B cell (primary cell): ENCODE data around the gene SPPL2A. TPM values are rescaled to one million over a fixed set of nuclear protein-coding genes. Genes with fewer than 3 reads are reported as not detected.

Source experiments
- ATAC-seq: fragments of 200-7000 bp; cut with Tn5 transposase; one replicate; pipeline ENCODE4 v1.10.0; 2021; ENCODE audit warnings: low read depth, mild to moderate bottlenecking, moderate number of reproducible peaks, moderate library complexity
- CTCF ChIA-PET: fragments of 350-600 bp; sonication (Branson Sonifier 250); formaldehyde crosslinking; loops from one replicate; lab custom pipeline; 2021; ENCODE audit warnings: antibody characterized with exemption, inconsistent platforms; lab: Charles Lee
- POLR2A ChIA-PET: fragments of 350-600 bp; sonication (Branson Sonifier 250); formaldehyde crosslinking; loops from one replicate; lab custom pipeline; 2021; ENCODE audit warnings: antibody characterized with exemption; lab: Charles Lee
- DNase-seq: peaks from one replicate; pipeline ENCODE4 v3.0.0; 2013
- H2AFZ ChIP-seq: 2 replicates; pipeline ENCODE4 v1.6.1; 2012; ENCODE audit warnings: mild to moderate bottlenecking, low read depth, low read length; ENCODE audit not compliant: insufficient read depth, poor library complexity, severe bottlenecking
- H3K27ac ChIP-seq, 2 donors: 1 replicate in 1 of 2; 2 replicates in 1 of 2; pipeline ENCODE4 v1.5.1; 2012 to 2013; ENCODE audit warnings: low read length in 2 of 2, mild to moderate bottlenecking in 2 of 2, moderate library complexity in 1 of 2
- H3K27me3 ChIP-seq, 4 experiments: fragments of 200-600 bp in 1 of 4; sonication (generic) in 1 of 4; replicated peaks in 1 of 4; 1 replicate in 2 of 4; 2 replicates in 2 of 4; pipeline versions ENCODE4 v1.6.1 to v1.7.0; 2013 to 2016; ENCODE audit warnings: low read length in 3 of 4, mild to moderate bottlenecking in 2 of 4, mixed read lengths in 1 of 4, moderate library complexity in 1 of 4; ENCODE audit not compliant: insufficient read depth in 4 of 4, control insufficient read depth in 3 of 4; ENCODE audit errors: control extremely low read depth in 1 of 4
- H3K36me3 ChIP-seq, 2 experiments: replicated peaks in 1 of 2; 1 replicate in 1 of 2; 2 replicates in 1 of 2; pipeline versions ENCODE4 v1.6.1 to v1.7.1; 2013; ENCODE audit warnings: low read length in 1 of 2; ENCODE audit not compliant: insufficient read depth in 2 of 2, control insufficient read depth in 1 of 2; ENCODE audit errors: control extremely low read depth in 1 of 2, extremely low read depth in 1 of 2
- H3K4me1 ChIP-seq, 2 donors: fragments of 200-600 bp in 1 of 2; sonication (generic) in 1 of 2; 1 replicate in 1 of 2; 2 replicates in 1 of 2; pipeline versions ENCODE4 v1.5.1 to v1.6.1; 2013 to 2017; ENCODE audit warnings: low read length in 2 of 2; ENCODE audit not compliant: control insufficient read depth in 2 of 2, insufficient read depth in 2 of 2
- H3K4me2 ChIP-seq: replicated peaks from 2 replicates; pipeline ENCODE3; 2012; ENCODE audit warnings: mild to moderate bottlenecking, low read depth, low read length; ENCODE audit not compliant: poor library complexity, severe bottlenecking
- H3K4me3 ChIP-seq, 5 experiments: fragments of 200-600 bp in 1 of 5; sonication (generic) in 1 of 5; 1 replicate in 3 of 5; 2 replicates in 2 of 5; pipeline versions ENCODE4 v1.5.1 to v1.7.0; 2011 to 2016; ENCODE audit warnings: low read length in 4 of 5, mild to moderate bottlenecking in 4 of 5, low read depth in 2 of 5, control low read depth in 1 of 5, moderate library complexity in 1 of 5; ENCODE audit not compliant: insufficient read depth in 1 of 5; ENCODE audit errors: control extremely low read depth in 1 of 5, extremely low read depth in 1 of 5
- H3K79me2 ChIP-seq: fragments of 200-600 bp; sonication (generic); one replicate; pipeline ENCODE4 v1.6.0; 2016; ENCODE audit warnings: low read length; ENCODE audit not compliant: control insufficient read depth, insufficient read depth
- H3K9ac ChIP-seq: fragments of 200-600 bp; sonication (generic); 2 replicates; pipeline ENCODE4 v1.6.1; 2017; ENCODE audit warnings: mild to moderate bottlenecking, low read length, moderate library complexity
- H3K9me3 ChIP-seq, 3 donors: one replicate each; pipeline versions ENCODE4 v1.6.1 to v1.7.1; 2013; ENCODE audit warnings: low read length in 2 of 3; ENCODE audit not compliant: control insufficient read depth in 2 of 3, insufficient read depth in 1 of 3; ENCODE audit errors: control extremely low read depth in 1 of 3
- H4K20me1 ChIP-seq: 2 replicates; pipeline ENCODE4 v1.6.0; 2012; ENCODE audit warnings: mild to moderate bottlenecking, low read length; ENCODE audit not compliant: insufficient read depth, control insufficient read depth, poor library complexity, severe bottlenecking
- H3K27ac Mint-ChIP-seq: one replicate; pipeline ENCODE4 v1.8.0; 2021; ENCODE audit warnings: mixed read lengths
- H3K27me3 Mint-ChIP-seq: one replicate; pipeline ENCODE4 v1.8.0; 2021; ENCODE audit warnings: mixed read lengths
- H3K4me1 Mint-ChIP-seq: one replicate; pipeline ENCODE4 v1.8.0; 2021; ENCODE audit warnings: mixed read lengths
- H3K4me3 Mint-ChIP-seq: one replicate; pipeline ENCODE4 v1.8.0; 2021; ENCODE audit warnings: mixed read lengths
- H3K9me3 Mint-ChIP-seq: one replicate; pipeline ENCODE4 v1.8.0; 2022; ENCODE audit warnings: mixed read lengths; ENCODE audit not compliant: insufficient read depth
- EZH2 ChIP-seq: IDR thresholded peaks from 2 replicates; pipeline ENCODE4 v1.6.1; 2012; ENCODE audit warnings: borderline replicate concordance, low read depth, mild to moderate bottlenecking, moderate library complexity, low read length; ENCODE audit not compliant: insufficient read depth, poor library complexity, severe bottlenecking
- WGBS: methylation state at CpG from one replicate; pipeline ENCODE4 v1.1.5; 2013; ENCODE audit warnings: missing lambda C conversion rate; ENCODE audit not compliant: insufficient coverage; 5-methylcytosine and 5-hydroxymethylcytosine counted together
- intact Hi-C: fragments of 100-400 bp; cut with micrococcal nuclease; formaldehyde crosslinking; loops from one replicate; pipeline ENCODE4 v1.10.0; 2022
- polyA plus RNA-seq: library from polyadenylated mRNA; depleted of rRNA; stranded (reverse); fragments of >200 nt; gene quantifications from 2 replicates; pipeline ENCODE4 v1.2.3, GENCODE V29; 2012
- total RNA-seq, 2 donors: library from RNA; stranded (reverse); fragments of 120-200 nt in 1 of 2; gene quantifications; 1 replicate in 1 of 2; 2 replicates in 1 of 2; pipeline versions ENCODE4 v1.2.3 to v1.2.4, GENCODE V29; 2013 to 2022
- TF ChIP-seq, protein P1 (sequence below): fragments of 200-600 bp; IDR thresholded peaks from one replicate; pipeline ENCODE4 v1.8.0; 2022; ENCODE audit warnings: antibody characterized with exemption, mild to moderate bottlenecking

SPPL2A gene
- total and polyA plus RNA-seq, 2 donors (not counting 1 experiment from before 2014, with no cell fraction given) = 34.6 to 78.3 TPM

DNA sequence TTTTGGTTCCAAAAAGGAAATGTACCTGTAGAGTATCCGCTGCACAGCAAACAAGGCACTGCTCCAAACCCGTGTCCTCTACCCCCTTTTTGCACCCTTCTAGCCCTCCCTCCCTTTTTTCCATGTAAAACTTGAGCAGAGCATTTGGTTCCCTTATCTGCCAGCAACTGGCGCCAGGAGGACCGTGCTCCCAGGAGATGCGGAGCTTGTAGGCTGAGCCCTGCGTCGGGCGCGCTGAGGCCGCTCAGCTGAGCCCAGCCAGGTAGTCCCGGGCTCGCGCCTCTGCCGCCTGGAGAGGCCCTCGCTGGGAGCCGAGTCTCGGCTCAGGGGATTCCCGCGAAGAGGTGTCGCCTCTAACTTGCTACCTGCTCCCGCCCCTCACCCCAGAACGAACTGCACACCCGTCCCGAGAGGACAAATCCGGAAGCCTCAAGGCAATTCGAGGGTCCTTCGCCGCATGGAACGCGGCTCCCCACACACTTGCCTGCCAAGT, 79.5 kb downstream of the SPPL2A start:
- Mint-ChIP-seq H3K4me3 (peak overlapping the region; percentile 100), H3K27me3 (no peaks in the 10 kb centered on the region), H3K27ac (peak overlapping the region; percentile 99), H3K9me3 (no peaks in the 10 kb centered on the region), H3K4me1 (peaks cover 52% of the 10 kb centered on the region)
- Histone ChIP-seq H3K9me3 (no peaks in the 10 kb centered on the region), H4K20me1 (peaks cover 33% of the 10 kb centered on the region), H3K4me2 (peak overlapping the region; percentile 89), H3K27ac (peak overlapping the region; percentile 98 to 100), H3K4me1 (peaks cover 19 to 24% of the 10 kb centered on the region in 2 donors), H3K79me2 (peaks cover 64% of the 10 kb centered on the region), H2AFZ (peak overlapping the region; percentile 97), H3K4me3 (peak overlapping the region; percentile 58 to 100 (median 96)), H3K27me3 (no peaks in the 10 kb centered on the region), H3K36me3 (peaks cover 2 to 6% of the 10 kb centered on the region in 2 experiments), H3K9ac (peak overlapping the region; percentile 100)
- peak; percentile 54 for ATAC-seq
- peak; percentile 87 for DNase-seq
- CTCF ChIA-PET = interaction anchor here (2.1 to 3.1 kb wide), 2 partner anchors 10 to 191 kb away, joined by 8 to 16 read pairs; no protein-coding TSS in a partner anchor
- POLR2A ChIA-PET = interaction anchor here (1.3 kb wide), 1 partner anchor 190 kb away, joined by 3 read pairs; no protein-coding TSS in a partner anchor
- 2% methylated on average over 30 of the region's 30 CpGs for WGBS
- intact Hi-C loops = loop anchor here (1.0 to 10.0 kb wide), 7 partner anchors 11 to 1871 kb away; partner anchors contain the start of genes CEP152, GABPB1, SECISBP2L and SPPL2A
- TF ChIP-seq, protein P1, sequence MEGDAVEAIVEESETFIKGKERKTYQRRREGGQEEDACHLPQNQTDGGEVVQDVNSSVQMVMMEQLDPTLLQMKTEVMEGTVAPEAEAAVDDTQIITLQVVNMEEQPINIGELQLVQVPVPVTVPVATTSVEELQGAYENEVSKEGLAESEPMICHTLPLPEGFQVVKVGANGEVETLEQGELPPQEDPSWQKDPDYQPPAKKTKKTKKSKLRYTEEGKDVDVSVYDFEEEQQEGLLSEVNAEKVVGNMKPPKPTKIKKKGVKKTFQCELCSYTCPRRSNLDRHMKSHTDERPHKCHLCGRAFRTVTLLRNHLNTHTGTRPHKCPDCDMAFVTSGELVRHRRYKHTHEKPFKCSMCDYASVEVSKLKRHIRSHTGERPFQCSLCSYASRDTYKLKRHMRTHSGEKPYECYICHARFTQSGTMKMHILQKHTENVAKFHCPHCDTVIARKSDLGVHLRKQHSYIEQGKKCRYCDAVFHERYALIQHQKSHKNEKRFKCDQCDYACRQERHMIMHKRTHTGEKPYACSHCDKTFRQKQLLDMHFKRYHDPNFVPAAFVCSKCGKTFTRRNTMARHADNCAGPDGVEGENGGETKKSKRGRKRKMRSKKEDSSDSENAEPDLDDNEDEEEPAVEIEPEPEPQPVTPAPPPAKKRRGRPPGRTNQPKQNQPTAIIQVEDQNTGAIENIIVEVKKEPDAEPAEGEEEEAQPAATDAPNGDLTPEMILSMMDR = no peak
- TF ChIP-seq EZH2 = no peak
